Transverse colon (tissue), 4 donors: ENCODE measurements around the gene CHCHD3.

Experiments
- CTCF ChIP-seq, 5 experiments: fragments of 200-600 bp in 3 of 5; fragments of 450-650 bp in 2 of 5; sonication (generic) in 3 of 5; IDR thresholded peaks; 1 replicate in 2 of 5; 2 replicates in 3 of 5; pipeline ENCODE4 v1.5.1; 2016 to 2017; ENCODE audit warnings: antibody characterized with exemption in 5 of 5, inconsistent platforms in 3 of 5, mild to moderate bottlenecking in 2 of 5, moderate library complexity in 1 of 5
- EP300 ChIP-seq: sonication (generic); formaldehyde crosslinking; IDR thresholded peaks from one replicate; pipeline ENCODE4 v1.6.1; 2017; ENCODE audit warnings: antibody characterized with exemption, low read depth
- POLR2AphosphoS5 ChIP-seq, 3 donors: sonication (generic); formaldehyde crosslinking; IDR thresholded peaks; one replicate each; pipeline ENCODE4 v1.6.1; 2016; ENCODE audit warnings: antibody characterized with exemption in 3 of 3

GRCh38 chr7:132869166-132869861 lies 212.6 kb downstream of the CHCHD3 start:
- no peak for TF ChIP-seq CTCF (IDR thresholded peaks at IDR 0.05)
- TF ChIP-seq POLR2AphosphoS5 (IDR thresholded peaks at IDR 0.05) = no peak
- TF ChIP-seq EP300 = no peak
